ENCODE data around the gene TMEM81.

The TMEM81 gene

GRCh38 chr1:205084360-205084759 is at the start of gene TMEM81:
TMEM81 (minus strand) TSS chr1:205084460; CDS start chr1:205084320, 140 bp downstream.
- TF ChIP-seq CTCF (IDR thresholded peaks at IDR 0.05; ENCODE audit: low read depth, low read length, missing control alignments) = no peak
- in situ Hi-C loops (cut with HindIII; ENCODE audit: low sequenced_read_pairs) = no loop called here
- no peak within 1 kb of the TSS for H3K4me3 ChIP-seq (ENCODE audit: low read depth, low read length)
- no peak for DNase-seq (ENCODE audit: low read depth)

DNA sequence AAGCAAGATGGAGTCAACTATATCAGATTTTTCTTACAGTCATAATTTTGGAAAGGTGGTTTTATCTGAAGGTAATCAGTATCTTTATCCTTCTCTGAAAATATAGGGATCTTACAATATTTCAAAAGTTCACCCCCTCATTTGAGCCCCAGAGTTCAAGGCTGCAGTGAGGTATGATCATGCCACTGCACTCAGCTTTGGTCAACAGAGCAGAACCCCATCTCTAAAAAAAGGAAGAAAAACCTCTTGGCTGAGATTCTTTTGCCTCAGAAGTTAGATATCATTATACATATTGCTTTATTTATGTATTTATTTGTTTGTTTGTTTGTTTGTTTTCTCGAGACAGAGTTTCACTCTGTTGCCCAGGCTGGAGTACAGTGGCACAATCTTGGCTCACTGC is 49.0 kb upstream of the TMEM81 start:
- in situ Hi-C loops (cut with HindIII; ENCODE audit: low sequenced_read_pairs) = no loop called here
- no peak overlapping the region for H3K4me3 ChIP-seq (ENCODE audit: low read depth, low read length)

DNA sequence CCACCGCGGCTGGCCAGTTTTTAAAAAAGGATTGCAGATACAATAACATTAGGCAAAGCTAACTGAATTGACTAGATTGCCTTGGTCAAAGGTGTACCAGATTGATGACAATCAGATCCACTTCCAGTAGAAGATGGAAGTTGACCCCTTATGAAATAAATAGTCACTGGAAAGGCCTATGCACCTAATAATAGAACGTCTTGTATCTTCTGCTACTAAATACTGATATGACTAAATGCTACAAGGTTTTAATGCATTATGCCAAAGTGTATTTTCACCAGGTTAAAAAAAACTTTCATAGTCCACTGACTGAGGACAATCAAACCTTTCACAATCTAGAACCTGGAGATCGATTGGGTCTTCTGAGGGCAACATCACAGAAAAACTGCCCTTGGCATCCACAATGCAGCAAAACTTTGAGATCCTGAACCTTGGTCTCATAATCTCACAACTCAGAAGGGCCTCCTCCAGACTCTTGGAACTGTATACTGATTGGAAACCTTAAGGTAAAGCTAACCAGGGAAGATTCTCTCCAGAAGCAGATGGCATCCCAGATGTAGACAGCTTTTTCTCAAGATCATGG is 45.3 kb upstream of the TMEM81 start:
- DNase-seq (ENCODE audit: low read depth) = no peak
- in situ Hi-C loops (cut with HindIII; ENCODE audit: low sequenced_read_pairs) = no loop called here
- no peak for TF ChIP-seq CTCF (IDR thresholded peaks at IDR 0.05; ENCODE audit: low read depth, low read length, missing control alignments)
- no peak overlapping the region for H3K4me3 ChIP-seq (ENCODE audit: low read depth, low read length)

More for the DNA sequence above, 49.0 kb upstream of the TMEM81 start:
- TF ChIP-seq CTCF (IDR thresholded peaks at IDR 0.05; ENCODE audit: low read depth, low read length, missing control alignments) = no peak
- DNase-seq (ENCODE audit: low read depth) = no peak

GRCh38 chr1:205128050-205128449 is 43.8 kb upstream of the TMEM81 start:
- DNase-seq (ENCODE audit: low read depth) = no peak
- in situ Hi-C loops (cut with HindIII; ENCODE audit: low sequenced_read_pairs) = no loop called here
- H3K4me3 ChIP-seq (ENCODE audit: low read depth, low read length) = no peak overlapping the region
- no peak for TF ChIP-seq CTCF (IDR thresholded peaks at IDR 0.05; ENCODE audit: low read depth, low read length, missing control alignments)

GRCh38 chr1:205127646-205128045 is 43.4 kb upstream of the TMEM81 start:
- TF ChIP-seq CTCF (IDR thresholded peaks at IDR 0.05; ENCODE audit: low read depth, low read length, missing control alignments) = no peak
- no peak overlapping the region for H3K4me3 ChIP-seq (ENCODE audit: low read depth, low read length)
- no peak for DNase-seq (ENCODE audit: low read depth)
- in situ Hi-C loops (cut with HindIII; ENCODE audit: low sequenced_read_pairs) = no loop called here

GRCh38 chr1:205124726-205125125 is 40.5 kb upstream of the TMEM81 start:
- no peak overlapping the region for H3K4me3 ChIP-seq (ENCODE audit: low read depth, low read length)
- DNase-seq (ENCODE audit: low read depth) = no peak
- in situ Hi-C loops (cut with HindIII; ENCODE audit: low sequenced_read_pairs) = no loop called here
- no peak for TF ChIP-seq CTCF (IDR thresholded peaks at IDR 0.05; ENCODE audit: low read depth, low read length, missing control alignments)

Measured in astrocyte of the cerebellum (primary cell).